GM19452 (cell line): ENCODE measurements around the gene CDK1.

Experiments
- ATAC-seq: cut with Tn5 transposase; IDR thresholded peaks from one replicate; pipeline ENCODE4 v1.9.1; 2021; ENCODE audit not compliant: unreplicated experiment

Gene CDK1

DNA sequence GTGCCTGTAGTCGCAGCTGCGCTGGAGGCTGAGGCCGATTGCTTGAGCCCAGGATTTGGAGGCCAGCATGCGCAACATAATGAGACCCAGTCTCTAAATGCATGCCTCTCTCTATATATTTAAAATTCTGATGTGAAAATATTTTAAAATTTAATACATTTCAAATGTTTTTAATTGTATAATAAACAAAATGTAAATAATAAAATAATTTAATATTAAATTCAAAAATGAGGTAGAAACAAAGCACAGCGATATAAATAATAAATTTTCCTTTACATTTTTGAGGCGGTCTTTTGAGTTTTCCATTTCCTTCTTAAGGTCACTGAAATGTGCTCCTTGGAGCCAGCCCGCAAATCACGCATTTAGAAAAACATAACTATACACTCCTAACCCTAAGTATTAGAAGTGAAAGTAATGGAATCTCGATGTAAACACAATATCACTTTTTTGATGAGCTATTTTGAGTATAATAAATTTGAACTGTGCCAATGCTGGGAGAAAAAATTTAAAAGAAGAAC, 523 bp upstream of the CDK1 start:
- peak; percentile 4 for ATAC-seq

DNA sequence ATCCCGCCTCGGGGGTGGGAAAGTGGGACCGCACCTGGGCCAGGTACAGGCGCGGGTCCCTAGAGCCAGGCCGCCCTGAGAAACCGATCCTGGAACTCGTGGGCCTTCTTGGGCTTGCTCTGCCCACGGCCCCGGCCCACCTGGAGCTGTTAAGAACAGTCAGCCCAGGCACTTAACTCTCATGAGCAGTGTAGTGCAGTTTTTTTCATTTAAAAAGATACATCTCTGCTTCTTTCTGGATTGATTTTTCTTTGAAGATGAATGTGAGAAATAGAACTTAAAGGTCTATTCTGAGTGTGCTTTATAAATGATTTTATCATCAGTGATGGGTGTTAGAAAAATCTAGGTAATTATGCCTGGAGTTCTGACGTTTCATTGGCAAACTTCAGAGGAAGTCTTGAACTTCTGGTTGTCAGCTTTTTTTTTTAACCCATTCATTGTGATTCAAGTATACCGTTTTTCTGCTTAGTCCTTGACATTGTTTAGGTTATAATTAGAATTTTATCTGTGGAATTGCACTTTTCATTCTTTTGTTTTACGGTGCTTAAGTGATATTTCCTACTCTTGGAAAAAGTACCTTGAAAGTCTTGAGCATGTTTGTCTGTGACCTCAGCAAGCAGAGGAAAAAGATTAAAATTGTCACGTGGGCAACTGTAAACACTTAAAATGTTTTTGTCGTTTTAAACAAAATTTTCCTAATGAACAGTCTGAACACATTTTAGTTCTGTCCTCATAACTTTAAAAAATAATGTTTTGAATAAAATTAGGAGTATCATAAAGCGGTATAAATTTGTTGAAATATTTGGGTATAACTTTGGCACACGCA, 906 bp downstream of the CDK1 start:
- peak; percentile 24 for ATAC-seq

DNA sequence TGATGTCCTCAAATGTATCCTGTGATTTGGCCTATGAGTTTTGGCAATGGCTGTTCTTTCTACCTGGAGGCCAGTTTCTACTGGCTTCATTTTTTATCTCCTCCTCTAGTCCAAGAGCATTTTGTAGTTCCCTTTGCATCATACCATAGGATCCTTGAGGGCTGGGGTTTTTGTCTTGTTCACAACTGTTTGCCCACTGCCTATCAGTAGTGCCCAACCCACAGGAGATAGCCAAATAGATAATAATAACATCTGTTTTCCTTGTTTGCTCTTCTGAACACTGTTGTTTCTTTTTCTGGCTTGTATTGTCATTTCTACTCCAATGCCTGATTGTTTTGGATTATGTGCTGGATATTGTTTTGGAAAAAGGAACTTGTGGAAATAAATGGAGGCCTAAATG, 3.4 kb downstream of the CDK1 start:
- ATAC-seq, result no peak

DNA sequence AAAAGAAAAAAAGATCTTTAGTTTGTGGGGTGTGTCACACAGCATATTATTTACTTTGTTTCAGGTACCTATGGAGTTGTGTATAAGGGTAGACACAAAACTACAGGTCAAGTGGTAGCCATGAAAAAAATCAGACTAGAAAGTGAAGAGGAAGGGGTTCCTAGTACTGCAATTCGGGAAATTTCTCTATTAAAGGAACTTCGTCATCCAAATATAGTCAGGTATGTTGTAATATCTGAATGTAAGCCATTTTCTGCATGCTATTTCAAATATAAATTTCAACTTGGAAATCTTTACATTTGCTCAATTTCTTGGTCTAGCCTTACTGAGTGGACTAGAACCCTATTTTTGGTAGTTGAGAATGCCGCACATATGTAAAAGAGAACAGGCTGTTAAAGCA, 6.4 kb downstream of the CDK1 start:
- ATAC-seq, result no peak

DNA sequence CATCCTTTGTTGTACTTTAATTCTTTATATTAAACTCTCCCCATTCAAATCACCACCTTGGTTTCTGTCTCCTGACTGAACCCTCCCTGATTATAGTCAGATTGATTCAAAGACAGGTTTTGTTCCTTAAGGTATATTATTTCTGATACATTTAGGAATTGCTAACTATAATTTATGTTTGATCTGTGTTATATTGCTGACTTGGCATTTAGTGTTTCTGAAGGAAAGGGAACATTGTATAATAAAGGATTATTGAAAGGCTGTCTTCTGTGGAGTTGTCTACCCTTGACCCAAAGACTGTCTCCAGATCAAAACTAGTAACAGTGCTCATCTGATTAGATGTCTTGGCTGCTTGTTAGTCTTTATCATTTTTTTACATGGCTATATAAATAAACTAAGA, 10.3 kb downstream of the CDK1 start:
- no peak for ATAC-seq

- ATAC-seq, result no peak
Observed at GRCh38 chr10:60789340-60789739, 11.1 kb downstream of the CDK1 start.

DNA sequence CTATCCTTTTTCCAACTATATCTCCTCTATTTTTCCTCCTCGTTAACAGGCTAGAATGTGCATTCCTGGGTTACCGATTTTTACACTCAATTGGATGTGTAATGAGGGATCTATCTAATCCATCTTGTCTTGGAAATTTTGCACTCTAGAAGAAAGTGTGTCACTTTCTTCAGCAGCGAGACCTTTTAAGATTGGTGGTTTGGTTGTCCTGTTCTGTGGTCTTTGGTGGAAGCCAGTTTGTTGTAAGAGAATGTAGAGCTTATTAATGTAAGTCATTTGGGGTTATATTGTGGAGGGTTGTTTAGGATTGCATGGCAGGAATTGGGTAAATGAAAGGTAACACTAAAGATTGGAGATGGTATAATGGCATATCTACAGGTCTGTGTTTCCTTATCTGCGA, 16.7 kb downstream of the CDK1 start:
- no peak for ATAC-seq

DNA sequence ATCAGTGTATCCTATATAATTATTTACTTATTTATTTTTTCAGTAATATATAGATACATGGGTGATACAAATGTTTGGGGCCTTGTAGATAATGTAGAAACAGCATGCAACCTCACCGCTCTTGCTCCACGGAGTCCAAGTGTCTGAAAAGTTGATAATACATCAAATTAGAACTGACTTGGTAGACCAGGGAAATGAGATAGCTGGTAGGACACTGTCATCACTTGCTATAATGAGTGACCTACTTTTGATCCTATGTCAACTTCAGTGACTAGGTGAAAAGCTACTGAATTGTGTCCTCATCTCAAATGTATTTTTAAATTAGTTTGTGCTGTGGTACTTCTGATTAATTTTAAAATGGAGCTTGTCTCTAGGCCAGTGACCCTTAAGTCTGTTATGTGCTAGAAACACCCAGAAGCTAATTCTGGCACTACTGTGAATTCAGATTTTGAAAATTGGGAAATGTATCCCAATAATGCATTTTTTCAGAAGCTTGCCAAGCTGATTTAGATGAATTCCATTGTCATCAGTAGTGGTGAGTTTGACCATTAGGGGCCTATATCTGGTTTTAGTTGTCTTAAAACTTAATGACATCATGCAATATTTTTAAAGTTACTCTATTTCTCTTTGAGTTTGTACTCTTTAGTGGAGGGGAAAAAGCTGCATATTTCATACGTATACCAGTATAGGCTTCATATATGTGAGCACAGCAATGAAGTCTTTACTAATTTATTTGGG, 17.4 kb downstream of the CDK1 start:
- no peak for ATAC-seq

- no peak for ATAC-seq
Observed at GRCh38 chr10:60796481-60796880, 18.2 kb downstream of the CDK1 start.

GRCh38 chr10:60797200-60797599, 18.9 kb downstream of the CDK1 start:
- ATAC-seq, result no peak

GRCh38 chr10:60798031-60798430, 19.8 kb downstream of the CDK1 start:
- no peak for ATAC-seq

DNA sequence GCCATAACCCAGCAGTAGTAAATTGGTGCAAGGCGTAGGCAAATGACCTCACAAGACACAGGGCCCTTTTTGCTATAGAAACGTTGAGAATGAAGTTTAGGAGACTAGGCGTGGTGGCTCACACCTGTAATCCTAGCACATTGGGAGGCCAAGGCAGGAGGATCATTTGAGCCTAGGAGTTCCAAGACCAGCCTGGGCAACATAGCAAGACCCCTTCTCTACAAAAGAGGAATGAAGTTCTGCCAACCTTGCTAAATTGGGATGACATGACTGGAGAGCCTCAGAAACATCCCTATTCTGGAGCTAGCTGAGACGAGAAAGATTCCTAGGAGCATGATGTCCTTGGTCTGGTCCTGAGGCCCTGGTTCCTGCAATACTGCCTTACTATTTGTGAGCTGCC, 20.6 kb downstream of the CDK1 start:
- ATAC-seq, result no peak

DNA sequence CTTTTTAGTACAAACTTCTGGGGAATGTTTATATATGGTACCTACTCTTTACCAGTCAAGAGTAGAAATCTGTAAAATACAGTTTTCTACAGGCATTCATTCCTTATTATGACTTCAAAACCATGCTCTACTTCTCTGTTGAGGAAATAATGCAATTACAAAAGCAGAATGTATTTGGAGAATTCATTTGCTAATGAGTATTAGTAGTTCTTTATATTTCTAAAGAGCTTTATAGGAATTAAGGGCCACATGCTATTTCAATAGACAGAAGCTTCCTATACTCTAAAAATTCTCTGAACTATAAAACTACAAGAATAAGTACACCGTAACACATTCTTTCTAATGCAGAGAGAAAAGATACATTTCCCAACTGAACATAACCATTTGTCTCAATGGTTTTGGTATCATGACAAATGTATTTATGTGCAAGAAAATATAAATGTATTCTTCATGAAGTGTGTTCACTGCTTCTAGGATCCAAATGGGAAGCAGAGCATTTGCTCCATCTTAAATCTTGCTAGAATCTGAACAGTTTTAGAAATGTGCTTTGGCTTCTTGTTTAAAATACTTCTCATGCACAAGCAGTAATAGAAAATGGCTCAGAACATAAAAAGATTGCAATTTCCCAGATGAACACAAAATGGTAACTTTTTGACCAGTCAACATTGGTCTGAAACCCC, 21.8 kb downstream of the CDK1 start:
- ATAC-seq, result no peak

- ATAC-seq, result no peak
Observed at GRCh38 chr10:60800918-60801317, 22.6 kb downstream of the CDK1 start.

DNA sequence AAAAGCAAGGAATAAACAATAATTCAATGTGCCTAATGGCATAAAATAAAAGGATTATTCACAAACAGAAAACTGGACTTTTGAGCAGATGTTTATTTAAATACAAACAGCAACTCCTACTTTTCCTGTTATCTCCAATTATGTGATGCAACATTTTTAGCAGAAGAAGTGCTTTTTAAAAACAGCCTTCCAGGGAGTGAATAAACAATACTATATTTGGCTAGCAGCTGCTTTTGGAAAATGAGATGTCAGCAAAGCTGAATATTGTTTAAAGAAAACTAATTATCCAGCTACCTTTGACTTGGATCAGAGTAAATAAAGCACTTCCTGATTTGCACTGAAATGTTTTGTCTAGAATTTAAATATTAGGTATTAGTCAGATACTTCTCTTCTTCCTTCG, 23.2 kb downstream of the CDK1 start:
- ATAC-seq, result no peak

DNA sequence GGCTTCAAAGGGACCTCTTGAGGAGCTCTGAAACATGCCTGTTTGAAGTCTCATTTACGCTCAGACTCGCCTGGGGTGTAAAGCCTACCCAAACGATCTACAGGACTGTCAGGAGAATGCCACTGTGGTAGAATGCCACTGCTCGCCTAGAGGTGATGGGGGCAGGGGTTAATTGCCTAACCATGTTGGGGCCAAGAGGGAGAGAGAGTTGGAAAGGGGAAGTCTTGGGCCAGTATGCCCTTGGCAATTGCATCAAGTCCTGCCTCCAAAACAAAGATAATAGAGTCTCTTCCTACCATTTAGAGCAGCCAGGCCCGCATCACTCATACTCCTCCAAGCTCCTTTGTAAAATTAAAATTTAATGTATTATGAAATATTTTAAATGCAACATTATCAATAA, 25.2 kb downstream of the CDK1 start:
- ATAC-seq, result no peak

GRCh38 chr10:60803865-60804264, 25.6 kb downstream of the CDK1 start:
- ATAC-seq, result no peak

DNA sequence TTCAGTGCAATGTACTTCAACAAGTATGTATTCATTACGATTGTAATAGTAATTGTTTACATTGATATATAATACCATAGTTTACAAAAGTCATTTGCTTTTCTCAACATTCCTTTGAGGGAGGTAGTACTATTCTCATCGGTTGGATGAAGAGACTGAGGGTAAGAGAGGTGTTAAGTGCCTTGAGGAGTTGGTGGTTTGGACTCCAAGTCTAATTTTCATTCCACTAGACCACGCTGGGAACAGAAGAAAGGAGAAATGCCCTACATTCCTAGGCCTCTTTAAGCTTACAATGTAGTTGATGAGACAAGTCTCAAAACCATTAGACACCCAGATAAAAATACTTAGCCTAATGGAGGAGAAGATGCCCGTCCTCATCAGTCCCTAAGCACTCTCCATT, 28.6 kb downstream of the CDK1 start:
- no peak for ATAC-seq

GRCh38 chr10:60807499-60807898, 29.2 kb downstream of the CDK1 start:
- no peak for ATAC-seq

- no peak for ATAC-seq
Observed at GRCh38 chr10:60808036-60808435, 29.8 kb downstream of the CDK1 start.

GRCh38 chr10:60809157-60809556, 30.9 kb downstream of the CDK1 start:
- no peak for ATAC-seq
